ENCODE measurements around the gene AIF1.

The AIF1 gene

GRCh38 chr6:31620586-31621319 is 5.7 kb downstream of the AIF1 start, which contains the start of gene PRRC2A:
Gene PRRC2A (plus strand): TSS chr6:31620715. CDS start chr6:31622790, 2,075 bp downstream.
- peak in 1 of 2 donors; percentile 89 for DNase-seq (ENCODE audit: low read depth in 2 of 2)

GRCh38 chr6:31621320-31621939 is 6.4 kb downstream of the AIF1 start:
- DNase-seq (ENCODE audit: low read depth in 2 of 2) = no peak

GRCh38 chr6:31621991-31622390 is 7.0 kb downstream of the AIF1 start:
- DNase-seq (ENCODE audit: low read depth in 2 of 2) = no peak

- no peak for DNase-seq (ENCODE audit: low read depth in 2 of 2)
Measured at GRCh38 chr6:31622684-31623091, 7.7 kb downstream of the AIF1 start.

GRCh38 chr6:31624070-31624469 is 9.0 kb downstream of the AIF1 start:
- no peak for DNase-seq (ENCODE audit: low read depth in 2 of 2)

GRCh38 chr6:31626952-31627351 is 11.9 kb downstream of the AIF1 start:
- no peak for DNase-seq (ENCODE audit: low read depth in 2 of 2)

GRCh38 chr6:31627690-31628287 is 12.8 kb downstream of the AIF1 start:
- DNase-seq (ENCODE audit: low read depth in 2 of 2) = no peak

- no peak for DNase-seq (ENCODE audit: low read depth in 2 of 2)
Measured at GRCh38 chr6:31629014-31629413, 14.0 kb downstream of the AIF1 start.

GRCh38 chr6:31630177-31630934 is 15.3 kb downstream of the AIF1 start:
- DNase-seq (ENCODE audit: low read depth in 2 of 2) = no peak

- DNase-seq (ENCODE audit: low read depth in 2 of 2) = no peak
Measured at GRCh38 chr6:31631209-31631608, 16.2 kb downstream of the AIF1 start.

GRCh38 chr6:31631681-31632278 is 16.7 kb downstream of the AIF1 start:
- DNase-seq (ENCODE audit: low read depth in 2 of 2) = no peak

GRCh38 chr6:31632279-31632946 is 17.4 kb downstream of the AIF1 start:
- DNase-seq (ENCODE audit: low read depth in 2 of 2) = no peak

GRCh38 chr6:31633447-31633846 is 18.4 kb downstream of the AIF1 start:
- DNase-seq (ENCODE audit: low read depth in 2 of 2) = no peak

- DNase-seq (ENCODE audit: low read depth in 2 of 2) = no peak
Measured at GRCh38 chr6:31634131-31634530, 19.1 kb downstream of the AIF1 start.

- DNase-seq (ENCODE audit: low read depth in 2 of 2) = no peak
Measured at GRCh38 chr6:31634969-31635575, 20.0 kb downstream of the AIF1 start.

- DNase-seq (ENCODE audit: low read depth in 2 of 2) = no peak
Measured at GRCh38 chr6:31636698-31637596, 21.9 kb downstream of the AIF1 start.

- no peak for DNase-seq (ENCODE audit: low read depth in 2 of 2)
Measured at GRCh38 chr6:31639043-31639442, 24.0 kb downstream of the AIF1 start.

GRCh38 chr6:31639449-31639861 is 24.4 kb downstream of the AIF1 start:
- DNase-seq (ENCODE audit: low read depth in 2 of 2) = no peak

- no peak for DNase-seq (ENCODE audit: low read depth in 2 of 2)
Measured at GRCh38 chr6:31640612-31641011, 25.6 kb downstream of the AIF1 start.

GRCh38 chr6:31641370-31641769 is 26.3 kb downstream of the AIF1 start:
- DNase-seq (ENCODE audit: low read depth in 2 of 2) = no peak
